ENCODE results near the gene RNF126. TPM values are rescaled to one million over a fixed set of nuclear protein-coding genes. Genes with fewer than 3 reads are reported as not detected.

RNF126 gene
- total RNA-seq, 120 experiments from 2014 or later: 22.4 to 58.2 (median 41.2) TPM

Other genes with a start within 250 kb of the RNF126 start
- gene SHC2, start 202.2 kb downstream of the RNF126 start, total RNA-seq: 100 to 1,000 TPM in 9 of 120 experiments, 10 to 100 TPM in 111; 47.4 to 116 (median 75.5) TPM
- 10 to 100 TPM in 8 of 120 experiments, 1 to 10 TPM in 112; 3.0 to 15.5 (median 6.7) TPM for gene MADCAM1, start 166.7 kb downstream of the RNF126 start, total RNA-seq
- 10 to 100 TPM; 13.7 to 35.3 (median 21.6) TPM for gene TPGS1, start 155.7 kb downstream of the RNF126 start, total RNA-seq
- 10 to 100 TPM; 53.7 to 98.3 (median 68.0) TPM for gene CDC34, start 131.5 kb downstream of the RNF126 start, total RNA-seq
- 1 to 10 TPM in 36 of 120 experiments, under 1 TPM in 46, not detected in 38; 0.43 to 5.3 (median 0.94) TPM for gene GZMM, start 119.2 kb downstream of the RNF126 start, total RNA-seq
- gene BSG, start 90.6 kb downstream of the RNF126 start, total RNA-seq: 100 to 1,000 TPM; 350 to 867 (median 549) TPM
- gene HCN2, start 73.3 kb downstream of the RNF126 start, total RNA-seq: 100 to 1,000 TPM in 109 of 120 experiments, 10 to 100 TPM in 11; 76.8 to 199 (median 123) TPM
- 10 to 100 TPM; 27.8 to 91.2 (median 61.9) TPM for gene POLRMT, start 29.7 kb downstream of the RNF126 start, total RNA-seq
- 10 to 100 TPM in 2 of 120 experiments, 1 to 10 TPM in 118; 3.6 to 10.1 (median 5.8) TPM for gene FGF22, start 23.3 kb downstream of the RNF126 start, total RNA-seq
- 10 to 100 TPM in 118 of 120 experiments, 1 to 10 TPM in 2; 9.3 to 35.4 (median 18.1) TPM for gene FSTL3, start 13.2 kb upstream of the RNF126 start, total RNA-seq
- under 1 TPM in 1 of 120 experiments, not detected in 119; 0.50 TPM for gene PRSS57, start 32.2 kb upstream of the RNF126 start, total RNA-seq
- 100 to 1,000 TPM; 133 to 479 (median 272) TPM for gene PALM, start 45.7 kb upstream of the RNF126 start, total RNA-seq
- 1 to 10 TPM in 3 of 120 experiments, under 1 TPM in 60, not detected in 57; 0.15 to 1.5 (median 0.35) TPM for gene MISP, start 87.9 kb upstream of the RNF126 start, total RNA-seq
- 100 to 1,000 TPM in 11 of 120 experiments, 10 to 100 TPM in 109; 40.5 to 125 (median 72.0) TPM for gene PTBP1, start 134.2 kb upstream of the RNF126 start, total RNA-seq
- gene PLPPR3, start 158.7 kb upstream of the RNF126 start, total RNA-seq: 10 to 100 TPM in 118 of 120 experiments, 1 to 10 TPM in 2; 7.9 to 52.2 (median 26.6) TPM
- gene AZU1, start 164.6 kb upstream of the RNF126 start, total RNA-seq: 1 to 10 TPM in 59 of 120 experiments, under 1 TPM in 48, not detected in 13; 0.28 to 6.9 (median 1.1) TPM
- 1 to 10 TPM in 47 of 120 experiments, under 1 TPM in 37, not detected in 36; 0.46 to 9.3 (median 1.0) TPM for gene PRTN3, start 177.8 kb upstream of the RNF126 start, total RNA-seq
- 1 to 10 TPM in 13 of 120 experiments, under 1 TPM in 14, not detected in 93; 0.47 to 5.3 (median 1.00) TPM for gene ELANE, start 189.1 kb upstream of the RNF126 start, total RNA-seq
- gene CFD, start 196.4 kb upstream of the RNF126 start, total RNA-seq: 1 to 10 TPM in 102 of 120 experiments, under 1 TPM in 16, not detected in 2; 0.44 to 6.5 (median 1.9) TPM
- 100 to 1,000 TPM in 1 of 120 experiments, 10 to 100 TPM in 119; 48.8 to 100 (median 63.9) TPM for gene MED16, start 230.0 kb upstream of the RNF126 start, total RNA-seq
- gene RNU6-9, start 230.3 kb upstream of the RNF126 start, total RNA-seq: not detected

Data from dorsolateral prefrontal cortex (tissue), 118 donors.